Esophagus squamous epithelium (tissue), 5 donors: ENCODE data around the gene FBXO24. TPM values are rescaled to one million over a fixed set of nuclear protein-coding genes. Genes with fewer than 3 reads are reported as not detected.
A peak's percentile ranks its signal among the peaks of the same experiment; 100 is the strongest.
"Not testable (repeated sequence)": the region's sequence is repeated elsewhere in the genome, so short reads cannot be mapped to it uniquely, and the experiment has no call there.

ENCODE experiments used
- DNase-seq: peaks from one replicate; lab custom pipeline; 2025; lab: John Stamatoyannopoulos, UW
- H3K27ac ChIP-seq, 4 donors: fragments of 200-600 bp; sonication (generic); one replicate each; pipeline ENCODE4 v1.5.1; 2016 to 2019; ENCODE audit warnings: mild to moderate bottlenecking in 1 of 4
- H3K27me3 ChIP-seq, 4 donors: fragments of 200-600 bp; sonication (generic); 1 replicate in 3 of 4; 2 replicates in 1 of 4; pipeline versions ENCODE4 v1.5.1 to v1.6.0; 2017 to 2021; ENCODE audit warnings: antibody characterized with exemption in 1 of 4
- H3K36me3 ChIP-seq, 3 donors: fragments of 200-600 bp; sonication (generic); one replicate each; pipeline ENCODE4 v1.5.1; 2016 to 2019
- H3K4me1 ChIP-seq, 3 donors: fragments of 200-600 bp; sonication (generic); one replicate each; pipeline ENCODE4 v1.5.1; 2017 to 2019
- H3K4me3 ChIP-seq, 4 donors: fragments of 200-600 bp; sonication (generic); 1 replicate in 3 of 4; 2 replicates in 1 of 4; pipeline ENCODE4 v1.5.1; 2016 to 2019; ENCODE audit warnings: mild to moderate bottlenecking in 2 of 4, moderate library complexity in 1 of 4
- H3K9me3 ChIP-seq, 3 donors: fragments of 200-600 bp; sonication (generic); one replicate each; pipeline ENCODE4 v1.5.1; 2016 to 2019
- CTCF ChIP-seq, 6 experiments: fragments of 450-650 bp in 4 of 6; fragments of 200-600 bp in 2 of 6; sonication (generic) in 2 of 6; IDR thresholded peaks; one replicate each; pipeline ENCODE4 v1.5.1; 2016 to 2019; ENCODE audit warnings: antibody characterized with exemption in 6 of 6, mild to moderate bottlenecking in 4 of 6, moderate library complexity in 4 of 6
- POLR2A ChIP-seq, 4 donors: fragments of 450-650 bp; IDR thresholded peaks; one replicate each; pipeline ENCODE4 v1.6.1; 2017; ENCODE audit warnings: antibody characterized with exemption in 4 of 4, mild to moderate bottlenecking in 4 of 4, moderate library complexity in 3 of 4
- WGBS, 2 donors: methylation state at CpG; one replicate each; pipeline ENCODE4 v1.1.5; 2018; 5-methylcytosine and 5-hydroxymethylcytosine counted together
- intact Hi-C: fragments of 100-400 bp; cut with DNase I; formaldehyde crosslinking; loops from one replicate; pipeline ENCODE4 v1.15.0; 2022
- total RNA-seq, 4 donors: library from RNA; depleted of rRNA; stranded (reverse); fragments of >200 nt; gene quantifications; one replicate each; pipeline ENCODE4 v1.1.0, GENCODE V29; 2016
- donor health status: DM: yes; HTN: yes; CAD: no.

The FBXO24 gene
- 1 to 10 TPM in 1 of 4 donors, under 1 TPM in 2, not detected in 1; 0.19 to 1.6 (median 0.29) TPM for total RNA-seq

GRCh38 chr7:100586266-100587025, at the start of gene FBXO24:
TSS of gene FBXO24 (plus strand) at chr7:100586328. CDS start at chr7:100586626, 298 bp downstream.
- H3K9me3 ChIP-seq: no peaks in the 10 kb centered on the region
- peak within 1 kb of the TSS; percentile 76 to 93 (median 84) for H3K4me3 ChIP-seq
- H3K4me1 ChIP-seq: peaks cover 32 to 64% (median 45%) of the 10 kb centered on the region in 3 donors
- intact Hi-C loops: no loop called here
- H3K36me3 ChIP-seq: peaks cover 7 to 17% (median 9%) of the 10 kb centered on the region in 3 donors
- peaks cover 0 to 16% (median 0%) of the 10 kb centered on the region in 4 donors for H3K27me3 ChIP-seq
- TF ChIP-seq CTCF (IDR thresholded peaks at IDR 0.05): peak in 1 of 6 experiments; percentile 24
- peak in 1 of 4 donors; percentile 50 for TF ChIP-seq POLR2A (IDR thresholded peaks at IDR 0.05)
- peak within 1 kb of the TSS; percentile 94 to 99 (median 98) for H3K27ac ChIP-seq
- 0% methylated on average over 13 to 17 of the region's 53 CpGs for WGBS, 2 donors
- peak; percentile 98 for DNase-seq

- H3K4me3 ChIP-seq, H3K36me3 ChIP-seq, H3K9me3 ChIP-seq, intact Hi-C loops, DNase-seq, H3K27ac ChIP-seq, H3K27me3 ChIP-seq: not testable (repeated sequence)
- peaks cover 6 to 33% (median 11%) of the 10 kb centered on the region in 3 donors for H3K4me1 ChIP-seq
- WGBS, 2 donors: 79 to 100% methylated on average over 1 to 2 of the region's 2 CpGs
These were observed 49.4 kb upstream of the FBXO24 start for GRCh38 chr7:100536695-100537094.

DNA sequence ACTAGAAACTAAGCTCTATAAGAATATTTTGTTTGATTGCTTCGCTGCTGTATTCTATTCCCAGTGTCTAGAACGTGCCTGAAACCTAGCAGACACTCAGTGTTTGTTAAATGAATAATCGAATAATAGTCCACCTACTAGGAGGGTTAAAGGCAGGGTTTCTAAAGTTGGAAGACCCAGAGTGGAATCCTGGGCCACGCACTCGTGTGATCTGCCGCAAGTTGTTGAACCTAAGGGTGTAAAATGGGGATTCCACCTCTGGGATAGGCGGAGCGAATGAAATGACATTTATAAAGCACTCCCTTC, 47.8 kb upstream of the FBXO24 start:
- 1 to 6% methylated on average over 8 of the region's 8 CpGs for WGBS, 2 donors
- TF ChIP-seq CTCF (IDR thresholded peaks at IDR 0.05) (no peak), POLR2A (IDR thresholded peaks at IDR 0.05) (no peak)
- H3K9me3 ChIP-seq: no peaks in the 10 kb centered on the region
- H3K4me1 ChIP-seq: peaks cover 6 to 49% (median 13%) of the 10 kb centered on the region in 3 donors
- H3K27me3 ChIP-seq: peaks cover 0 to 1% (median 0%) of the 10 kb centered on the region in 4 donors
- H3K27ac ChIP-seq: peak overlapping the region; percentile 32 to 84 (median 72)
- intact Hi-C loops: no loop called here
- DNase-seq: no peak
- H3K4me3 ChIP-seq: peak overlapping the region in 3 of 4 donors; percentile 20 to 81 (median 30)
- no peaks in the 10 kb centered on the region for H3K36me3 ChIP-seq

DNA sequence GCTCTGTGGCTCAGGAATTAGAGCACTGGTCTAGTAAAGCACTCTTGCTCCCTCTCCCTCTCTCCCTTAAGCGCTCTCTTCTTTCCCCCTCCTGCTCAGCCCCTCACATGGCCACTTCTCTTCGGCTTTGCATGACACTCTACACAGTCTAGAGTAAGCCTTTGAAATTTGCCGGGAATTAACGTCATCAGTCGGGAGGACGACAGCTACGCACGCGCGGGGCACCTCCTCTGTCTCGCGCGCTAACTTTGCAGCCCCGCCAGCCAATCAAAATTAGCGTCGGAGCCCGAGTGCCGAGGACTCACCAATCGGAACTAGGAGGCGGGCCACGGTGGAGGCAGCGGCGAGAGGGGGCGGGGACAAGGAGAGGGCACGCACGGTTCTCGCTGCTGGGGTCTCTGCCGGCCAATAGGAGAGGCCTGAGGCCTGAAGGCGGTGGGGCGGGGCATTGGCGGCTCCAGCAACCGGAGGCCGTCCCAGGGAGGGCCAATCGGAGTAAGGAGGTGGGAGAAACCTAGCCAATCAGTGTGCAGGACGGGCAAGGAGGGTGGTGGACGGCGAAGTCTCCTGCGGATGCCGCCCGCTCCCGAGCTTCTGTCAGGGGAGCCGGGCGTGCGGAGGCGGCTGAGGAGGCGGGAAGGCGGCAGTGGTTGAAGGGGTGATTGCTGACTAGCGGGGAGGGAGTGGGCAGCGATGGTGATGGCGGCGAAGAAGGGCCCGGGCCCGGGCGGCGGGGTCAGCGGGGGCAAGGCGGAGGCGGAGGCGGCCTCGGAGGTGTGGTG, 47.3 kb upstream of the FBXO24 start, which contains the start of gene AGFG2:
Gene AGFG2 (plus strand): TSS at position 550 of the 782 bp plus-strand sequence. CDS start 144 bp downstream, at position 694.
- intact Hi-C loops: no loop called here

More for the DNA sequence above, 47.3 kb upstream of the FBXO24 start, which contains the start of gene AGFG2:
- DNase-seq: peak; percentile 99
- 0% methylated on average over 10 to 36 of the region's 60 CpGs for WGBS, 2 donors
- H3K4me3 ChIP-seq: peak within 1 kb of the TSS; percentile 81 to 97 (median 86)
- H3K36me3 ChIP-seq: no peaks in the 10 kb centered on the region
- no peaks in the 10 kb centered on the region for H3K9me3 ChIP-seq
- peaks cover 9 to 54% (median 15%) of the 10 kb centered on the region in 3 donors for H3K4me1 ChIP-seq
- no peaks in the 10 kb centered on the region for H3K27me3 ChIP-seq
- TF ChIP-seq POLR2A (IDR thresholded peaks at IDR 0.05): peak in 3 of 4 donors; percentile 58 to 93 (median 90)
- no peak for TF ChIP-seq CTCF (IDR thresholded peaks at IDR 0.05)
- H3K27ac ChIP-seq: peak within 1 kb of the TSS; percentile 86 to 90 (median 88)
